Mammary epithelial cell (primary cell): ENCODE data around the gene VPS35.

ENCODE experiments used
- EZH2 ChIP-seq: IDR thresholded peaks from 2 replicates; pipeline ENCODE4 v1.6.1; 2012; ENCODE audit warnings: low read length, inconsistent platforms, borderline replicate concordance
- TF ChIP-seq, protein P1 (sequence below), 2 donors: IDR thresholded peaks in 1 of 2; conservative IDR thresholded peaks in 1 of 2; 2 replicates each; pipeline ENCODE4 v1.5.1; 2011 to 2012; ENCODE audit warnings: inconsistent platforms in 2 of 2, low read length in 2 of 2, mild to moderate bottlenecking in 2 of 2, control low read depth in 1 of 2, low read depth in 1 of 2; ENCODE audit not compliant: insufficient read depth in 1 of 2; ENCODE audit errors: extremely low read depth in 1 of 2

- TF ChIP-seq, protein P1, sequence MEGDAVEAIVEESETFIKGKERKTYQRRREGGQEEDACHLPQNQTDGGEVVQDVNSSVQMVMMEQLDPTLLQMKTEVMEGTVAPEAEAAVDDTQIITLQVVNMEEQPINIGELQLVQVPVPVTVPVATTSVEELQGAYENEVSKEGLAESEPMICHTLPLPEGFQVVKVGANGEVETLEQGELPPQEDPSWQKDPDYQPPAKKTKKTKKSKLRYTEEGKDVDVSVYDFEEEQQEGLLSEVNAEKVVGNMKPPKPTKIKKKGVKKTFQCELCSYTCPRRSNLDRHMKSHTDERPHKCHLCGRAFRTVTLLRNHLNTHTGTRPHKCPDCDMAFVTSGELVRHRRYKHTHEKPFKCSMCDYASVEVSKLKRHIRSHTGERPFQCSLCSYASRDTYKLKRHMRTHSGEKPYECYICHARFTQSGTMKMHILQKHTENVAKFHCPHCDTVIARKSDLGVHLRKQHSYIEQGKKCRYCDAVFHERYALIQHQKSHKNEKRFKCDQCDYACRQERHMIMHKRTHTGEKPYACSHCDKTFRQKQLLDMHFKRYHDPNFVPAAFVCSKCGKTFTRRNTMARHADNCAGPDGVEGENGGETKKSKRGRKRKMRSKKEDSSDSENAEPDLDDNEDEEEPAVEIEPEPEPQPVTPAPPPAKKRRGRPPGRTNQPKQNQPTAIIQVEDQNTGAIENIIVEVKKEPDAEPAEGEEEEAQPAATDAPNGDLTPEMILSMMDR (conservative IDR thresholded peaks at IDR 0.05 in 1 of 2, IDR thresholded peaks at IDR 0.05 in 1 of 2; ENCODE audit: extremely low read depth in 1 of 2, insufficient read depth in 1 of 2, low read depth in 1 of 2, low read length in 2 of 2): no peak
- TF ChIP-seq EZH2: no peak
Observed at GRCh38 chr16:46613352-46613751, 75.6 kb downstream of the VPS35 start.
